ENCODE results near the gene OSR1. TPM values are rescaled to one million over a fixed set of nuclear protein-coding genes. Genes with fewer than 3 reads are reported as not detected.

The OSR1 gene
- polyA plus RNA-seq, 1 of the 3 experiments (the other 2 are of a cell fraction): 76.6 TPM

DNA sequence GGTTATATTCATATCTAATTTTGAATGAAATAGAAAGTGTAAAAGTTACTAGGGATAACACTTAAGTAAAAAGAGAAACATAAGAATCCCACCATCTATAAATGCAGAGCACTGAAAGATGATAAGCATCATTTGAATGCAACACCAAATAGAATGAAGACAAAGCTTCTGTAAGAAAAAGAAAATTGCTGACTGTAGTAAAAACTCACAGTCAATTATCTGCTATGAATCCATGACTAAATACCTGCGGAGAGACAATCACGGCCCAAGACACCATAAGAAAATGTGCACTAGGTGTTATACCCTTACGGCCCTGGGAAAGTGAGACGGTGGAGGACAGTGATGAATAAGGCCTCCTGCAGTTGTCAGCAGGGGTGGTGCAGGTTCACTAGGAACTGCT, 45.4 kb upstream of the OSR1 start:
- peaks cover 34% of the 10 kb centered on the region; the same call in 1 of the 2 replicates for H3K27me3 ChIP-seq (ENCODE audit: insufficient read depth)
- no peaks in the 10 kb centered on the region for H4K20me1 ChIP-seq (ENCODE audit: insufficient read depth)
- no peak overlapping the region for H3K4me3 ChIP-seq (ENCODE audit: low read depth in 2 of 2, low read length in 1 of 2)
- no peaks in the 10 kb centered on the region for H3K79me2 ChIP-seq (ENCODE audit: insufficient read depth)
- no peak for DNase-seq
- H3F3A ChIP-seq (replicated peaks; ENCODE audit: insufficient read depth): no peaks in the 10 kb centered on the region
- POLR2A ChIA-PET: no interaction called here
- H3K9ac ChIP-seq: no peak overlapping the region
- H3K4me1 ChIP-seq (ENCODE audit: control insufficient read depth in 1 of 2, insufficient read depth in 2 of 2, low read depth in 1 of 2, low read length in 1 of 2): no peaks in the 10 kb centered on the region
- H2AFZ ChIP-seq (ENCODE audit: low read depth): no peak overlapping the region
- CTCF ChIA-PET: no interaction called here
- no peaks in the 10 kb centered on the region for H3K9me3 ChIP-seq
- H3K27ac ChIP-seq (ENCODE audit: low read depth in 2 of 2, low read length in 1 of 2): no peak overlapping the region
- H3K4me2 ChIP-seq: no peak overlapping the region
- H3K36me3 ChIP-seq (replicated peaks in 1 of 2; ENCODE audit: control insufficient read depth in 1 of 2, insufficient read depth in 2 of 2, low read length in 1 of 2): no peaks in the 10 kb centered on the region
- H3K9me2 ChIP-seq: no peaks in the 10 kb centered on the region
- WGBS (ENCODE audit: low lambda C conversion rate): 29% methylated on average over 4 of the region's 4 CpGs
- TF ChIP-seq TAF1 (IDR thresholded peaks at IDR 0.05; ENCODE audit: borderline replicate concordance, low read depth, low read length) (no peak), TEAD4 (IDR thresholded peaks at IDR 0.05; ENCODE audit: borderline replicate concordance, insufficient read depth) (no peak), EP300 (IDR thresholded peaks at IDR 0.05; ENCODE audit: borderline replicate concordance in 1 of 2, low read depth in 1 of 2, low read length in 1 of 2) (no peak), YY1 (IDR thresholded peaks at IDR 0.05; ENCODE audit: low read depth) (no peak), SMC3 (IDR thresholded peaks at IDR 0.05; ENCODE audit: low read depth, low read length) (no peak), MXI1 (IDR thresholded peaks at IDR 0.05; ENCODE audit: low read depth, low read length) (no peak), RAD21 (IDR thresholded peaks at IDR 0.05; ENCODE audit: low read length) (no peak), RCOR1 (IDR thresholded peaks at IDR 0.05; ENCODE audit: low read length) (no peak), FOXJ3 (CRISPR knock-in tag; IDR thresholded peaks at IDR 0.05) (no peak), RXRA (IDR thresholded peaks at IDR 0.05; ENCODE audit: borderline replicate concordance, low read depth) (no peak), FOXM1 (IDR thresholded peaks at IDR 0.05; ENCODE audit: low read depth) (no peak), SIN3A (IDR thresholded peaks at IDR 0.05; ENCODE audit: borderline replicate concordance, low read depth, low read length) (no peak), EZH2phosphoT487 (IDR thresholded peaks at IDR 0.05; ENCODE audit: borderline replicate concordance, low read depth) (no peak), RFX5 (IDR thresholded peaks at IDR 0.05; ENCODE audit: low read length) (no peak)
- TF ChIP-seq, protein P1, sequence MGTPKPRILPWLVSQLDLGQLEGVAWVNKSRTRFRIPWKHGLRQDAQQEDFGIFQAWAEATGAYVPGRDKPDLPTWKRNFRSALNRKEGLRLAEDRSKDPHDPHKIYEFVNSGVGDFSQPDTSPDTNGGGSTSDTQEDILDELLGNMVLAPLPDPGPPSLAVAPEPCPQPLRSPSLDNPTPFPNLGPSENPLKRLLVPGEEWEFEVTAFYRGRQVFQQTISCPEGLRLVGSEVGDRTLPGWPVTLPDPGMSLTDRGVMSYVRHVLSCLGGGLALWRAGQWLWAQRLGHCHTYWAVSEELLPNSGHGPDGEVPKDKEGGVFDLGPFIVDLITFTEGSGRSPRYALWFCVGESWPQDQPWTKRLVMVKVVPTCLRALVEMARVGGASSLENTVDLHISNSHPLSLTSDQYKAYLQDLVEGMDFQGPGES (IDR thresholded peaks at IDR 0.05; ENCODE audit: low read depth, low read length): no peak
- TF ChIP-seq, protein P2, sequence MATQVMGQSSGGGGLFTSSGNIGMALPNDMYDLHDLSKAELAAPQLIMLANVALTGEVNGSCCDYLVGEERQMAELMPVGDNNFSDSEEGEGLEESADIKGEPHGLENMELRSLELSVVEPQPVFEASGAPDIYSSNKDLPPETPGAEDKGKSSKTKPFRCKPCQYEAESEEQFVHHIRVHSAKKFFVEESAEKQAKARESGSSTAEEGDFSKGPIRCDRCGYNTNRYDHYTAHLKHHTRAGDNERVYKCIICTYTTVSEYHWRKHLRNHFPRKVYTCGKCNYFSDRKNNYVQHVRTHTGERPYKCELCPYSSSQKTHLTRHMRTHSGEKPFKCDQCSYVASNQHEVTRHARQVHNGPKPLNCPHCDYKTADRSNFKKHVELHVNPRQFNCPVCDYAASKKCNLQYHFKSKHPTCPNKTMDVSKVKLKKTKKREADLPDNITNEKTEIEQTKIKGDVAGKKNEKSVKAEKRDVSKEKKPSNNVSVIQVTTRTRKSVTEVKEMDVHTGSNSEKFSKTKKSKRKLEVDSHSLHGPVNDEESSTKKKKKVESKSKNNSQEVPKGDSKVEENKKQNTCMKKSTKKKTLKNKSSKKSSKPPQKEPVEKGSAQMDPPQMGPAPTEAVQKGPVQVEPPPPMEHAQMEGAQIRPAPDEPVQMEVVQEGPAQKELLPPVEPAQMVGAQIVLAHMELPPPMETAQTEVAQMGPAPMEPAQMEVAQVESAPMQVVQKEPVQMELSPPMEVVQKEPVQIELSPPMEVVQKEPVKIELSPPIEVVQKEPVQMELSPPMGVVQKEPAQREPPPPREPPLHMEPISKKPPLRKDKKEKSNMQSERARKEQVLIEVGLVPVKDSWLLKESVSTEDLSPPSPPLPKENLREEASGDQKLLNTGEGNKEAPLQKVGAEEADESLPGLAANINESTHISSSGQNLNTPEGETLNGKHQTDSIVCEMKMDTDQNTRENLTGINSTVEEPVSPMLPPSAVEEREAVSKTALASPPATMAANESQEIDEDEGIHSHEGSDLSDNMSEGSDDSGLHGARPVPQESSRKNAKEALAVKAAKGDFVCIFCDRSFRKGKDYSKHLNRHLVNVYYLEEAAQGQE (IDR thresholded peaks at IDR 0.05; ENCODE audit: low read depth, low read length): no peak
- TF ChIP-seq, protein P3, sequence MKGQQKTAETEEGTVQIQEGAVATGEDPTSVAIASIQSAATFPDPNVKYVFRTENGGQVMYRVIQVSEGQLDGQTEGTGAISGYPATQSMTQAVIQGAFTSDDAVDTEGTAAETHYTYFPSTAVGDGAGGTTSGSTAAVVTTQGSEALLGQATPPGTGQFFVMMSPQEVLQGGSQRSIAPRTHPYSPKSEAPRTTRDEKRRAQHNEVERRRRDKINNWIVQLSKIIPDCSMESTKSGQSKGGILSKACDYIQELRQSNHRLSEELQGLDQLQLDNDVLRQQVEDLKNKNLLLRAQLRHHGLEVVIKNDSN (IDR thresholded peaks at IDR 0.05; ENCODE audit: borderline replicate concordance, low read depth): no peak
- TF ChIP-seq, protein P4, sequence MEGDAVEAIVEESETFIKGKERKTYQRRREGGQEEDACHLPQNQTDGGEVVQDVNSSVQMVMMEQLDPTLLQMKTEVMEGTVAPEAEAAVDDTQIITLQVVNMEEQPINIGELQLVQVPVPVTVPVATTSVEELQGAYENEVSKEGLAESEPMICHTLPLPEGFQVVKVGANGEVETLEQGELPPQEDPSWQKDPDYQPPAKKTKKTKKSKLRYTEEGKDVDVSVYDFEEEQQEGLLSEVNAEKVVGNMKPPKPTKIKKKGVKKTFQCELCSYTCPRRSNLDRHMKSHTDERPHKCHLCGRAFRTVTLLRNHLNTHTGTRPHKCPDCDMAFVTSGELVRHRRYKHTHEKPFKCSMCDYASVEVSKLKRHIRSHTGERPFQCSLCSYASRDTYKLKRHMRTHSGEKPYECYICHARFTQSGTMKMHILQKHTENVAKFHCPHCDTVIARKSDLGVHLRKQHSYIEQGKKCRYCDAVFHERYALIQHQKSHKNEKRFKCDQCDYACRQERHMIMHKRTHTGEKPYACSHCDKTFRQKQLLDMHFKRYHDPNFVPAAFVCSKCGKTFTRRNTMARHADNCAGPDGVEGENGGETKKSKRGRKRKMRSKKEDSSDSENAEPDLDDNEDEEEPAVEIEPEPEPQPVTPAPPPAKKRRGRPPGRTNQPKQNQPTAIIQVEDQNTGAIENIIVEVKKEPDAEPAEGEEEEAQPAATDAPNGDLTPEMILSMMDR (IDR thresholded peaks at IDR 0.05): no peak
- TF ChIP-seq, protein P5, sequence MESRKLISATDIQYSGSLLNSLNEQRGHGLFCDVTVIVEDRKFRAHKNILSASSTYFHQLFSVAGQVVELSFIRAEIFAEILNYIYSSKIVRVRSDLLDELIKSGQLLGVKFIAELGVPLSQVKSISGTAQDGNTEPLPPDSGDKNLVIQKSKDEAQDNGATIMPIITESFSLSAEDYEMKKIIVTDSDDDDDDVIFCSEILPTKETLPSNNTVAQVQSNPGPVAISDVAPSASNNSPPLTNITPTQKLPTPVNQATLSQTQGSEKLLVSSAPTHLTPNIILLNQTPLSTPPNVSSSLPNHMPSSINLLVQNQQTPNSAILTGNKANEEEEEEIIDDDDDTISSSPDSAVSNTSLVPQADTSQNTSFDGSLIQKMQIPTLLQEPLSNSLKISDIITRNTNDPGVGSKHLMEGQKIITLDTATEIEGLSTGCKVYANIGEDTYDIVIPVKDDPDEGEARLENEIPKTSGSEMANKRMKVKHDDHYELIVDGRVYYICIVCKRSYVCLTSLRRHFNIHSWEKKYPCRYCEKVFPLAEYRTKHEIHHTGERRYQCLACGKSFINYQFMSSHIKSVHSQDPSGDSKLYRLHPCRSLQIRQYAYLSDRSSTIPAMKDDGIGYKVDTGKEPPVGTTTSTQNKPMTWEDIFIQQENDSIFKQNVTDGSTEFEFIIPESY (IDR thresholded peaks at IDR 0.05; ENCODE audit: borderline replicate concordance, low read depth): no peak

Measured in SK-N-SH (cell line).